Amniotic epithelial cell (primary cell): Measurements from ENCODE around the gene OGFR.

ENCODE experiments used
- DNase-seq: peaks from one replicate; pipeline ENCODE4 v3.0.0-alpha.2; 2010; ENCODE audit warnings: low read depth

Gene OGFR

DNA sequence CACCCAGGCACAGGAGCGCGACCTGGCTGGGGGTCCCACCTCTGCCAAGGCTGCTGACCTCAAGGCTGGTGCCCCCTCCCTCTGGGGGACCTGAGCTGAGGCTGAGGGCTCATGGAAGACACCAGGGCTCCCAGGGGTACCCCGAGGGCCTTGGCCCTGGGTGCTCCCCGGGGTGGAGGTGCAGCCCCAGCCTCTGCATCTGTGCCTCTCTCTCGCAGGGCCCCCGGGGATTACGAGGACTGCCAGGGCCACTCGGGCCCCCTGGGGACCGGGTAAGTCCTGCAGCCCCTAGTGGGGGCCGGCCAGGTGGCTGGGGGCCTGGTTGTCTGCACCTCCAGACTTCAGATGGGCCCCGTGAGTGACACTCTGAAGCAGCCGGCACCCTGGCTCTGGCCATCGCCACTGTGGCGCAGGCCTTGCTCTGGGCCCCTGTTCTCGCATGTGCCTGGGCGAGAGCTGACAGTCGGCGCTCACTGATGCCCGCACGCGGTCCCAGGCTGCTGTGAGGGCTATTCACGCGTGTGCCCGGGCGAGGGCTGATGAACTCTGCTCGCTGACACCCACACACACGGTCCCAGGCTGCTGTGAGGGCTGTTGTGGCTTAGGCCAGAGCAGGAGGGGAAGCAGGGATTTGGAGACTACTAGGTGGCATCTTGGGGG lies 21.5 kb downstream of the OGFR start:
- no peak for DNase-seq

GRCh38 chr20:62826646-62827310 lies 22.1 kb downstream of the OGFR start:
- no peak for DNase-seq

DNA sequence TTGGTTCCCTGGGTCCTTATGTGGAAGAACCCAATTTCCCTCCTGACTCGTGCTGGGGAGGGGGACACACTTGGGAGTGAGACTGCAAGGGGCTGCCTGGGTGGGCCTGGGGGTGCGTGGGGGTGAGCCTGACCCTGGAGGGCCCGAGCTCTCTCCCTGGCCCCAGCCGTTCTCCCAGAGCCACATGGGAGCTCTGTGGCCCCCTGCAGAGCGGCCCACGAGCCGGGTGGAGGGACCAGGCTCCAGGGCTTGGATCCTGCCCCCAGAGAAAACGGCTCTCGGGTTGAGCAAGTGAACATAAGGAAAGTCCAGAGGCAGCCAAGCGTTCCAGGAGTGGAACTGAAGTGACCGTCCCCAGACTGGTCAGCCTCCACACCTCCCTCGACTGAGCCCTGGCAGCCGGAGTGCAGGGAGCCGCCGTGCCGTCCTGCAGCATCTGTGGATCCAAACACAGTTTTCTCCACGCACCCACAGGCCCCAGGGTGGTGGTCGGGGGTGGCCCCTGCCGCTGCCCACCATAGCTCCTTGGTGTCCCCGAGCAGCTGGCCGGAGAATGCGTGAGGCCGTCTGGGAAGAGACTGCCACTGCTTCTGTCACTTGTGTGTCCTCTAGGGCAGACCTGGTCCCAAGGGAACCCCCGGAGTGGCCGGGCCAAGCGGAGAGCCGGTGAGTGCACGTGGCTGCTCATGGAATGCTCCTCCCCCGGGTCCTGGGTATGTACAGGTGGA lies 22.8 kb downstream of the OGFR start:
- no peak for DNase-seq

GRCh38 chr20:62828051-62828450 lies 23.4 kb downstream of the OGFR start:
- DNase-seq, result no peak

DNA sequence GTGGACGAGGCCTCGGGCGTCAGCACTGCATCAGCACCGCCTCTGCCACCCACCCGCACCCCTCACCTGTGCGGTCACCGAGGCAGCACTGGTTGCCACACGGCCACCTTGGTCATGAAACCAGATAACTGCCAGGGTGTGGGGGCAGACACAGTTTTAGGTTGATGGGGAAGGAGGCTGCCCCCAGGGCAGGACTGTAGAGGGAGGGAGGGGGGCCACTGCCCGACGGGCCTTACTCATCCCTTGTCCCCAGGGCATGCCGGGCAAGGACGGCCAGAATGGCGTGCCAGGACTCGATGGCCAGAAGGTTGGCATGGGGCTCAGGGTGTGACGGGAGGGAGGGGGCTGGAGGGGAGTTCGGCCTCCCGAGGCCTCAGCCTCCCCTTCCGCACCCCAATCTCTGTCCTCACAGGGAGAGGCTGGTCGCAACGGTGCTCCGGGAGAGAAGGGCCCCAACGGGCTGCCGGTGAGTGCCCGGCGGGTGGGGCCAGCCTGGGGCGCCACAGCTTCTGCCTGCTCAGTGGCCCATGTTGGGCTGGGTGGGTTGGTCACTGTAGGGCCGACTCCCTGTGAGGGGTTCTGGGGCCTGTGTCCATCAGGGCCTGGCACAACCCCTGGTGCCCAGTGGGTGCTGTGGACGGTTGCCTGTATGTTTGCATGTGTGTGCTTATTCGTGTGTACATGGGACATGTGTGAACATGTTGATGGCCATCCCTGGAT lies 24.0 kb downstream of the OGFR start:
- DNase-seq, result no peak

DNA sequence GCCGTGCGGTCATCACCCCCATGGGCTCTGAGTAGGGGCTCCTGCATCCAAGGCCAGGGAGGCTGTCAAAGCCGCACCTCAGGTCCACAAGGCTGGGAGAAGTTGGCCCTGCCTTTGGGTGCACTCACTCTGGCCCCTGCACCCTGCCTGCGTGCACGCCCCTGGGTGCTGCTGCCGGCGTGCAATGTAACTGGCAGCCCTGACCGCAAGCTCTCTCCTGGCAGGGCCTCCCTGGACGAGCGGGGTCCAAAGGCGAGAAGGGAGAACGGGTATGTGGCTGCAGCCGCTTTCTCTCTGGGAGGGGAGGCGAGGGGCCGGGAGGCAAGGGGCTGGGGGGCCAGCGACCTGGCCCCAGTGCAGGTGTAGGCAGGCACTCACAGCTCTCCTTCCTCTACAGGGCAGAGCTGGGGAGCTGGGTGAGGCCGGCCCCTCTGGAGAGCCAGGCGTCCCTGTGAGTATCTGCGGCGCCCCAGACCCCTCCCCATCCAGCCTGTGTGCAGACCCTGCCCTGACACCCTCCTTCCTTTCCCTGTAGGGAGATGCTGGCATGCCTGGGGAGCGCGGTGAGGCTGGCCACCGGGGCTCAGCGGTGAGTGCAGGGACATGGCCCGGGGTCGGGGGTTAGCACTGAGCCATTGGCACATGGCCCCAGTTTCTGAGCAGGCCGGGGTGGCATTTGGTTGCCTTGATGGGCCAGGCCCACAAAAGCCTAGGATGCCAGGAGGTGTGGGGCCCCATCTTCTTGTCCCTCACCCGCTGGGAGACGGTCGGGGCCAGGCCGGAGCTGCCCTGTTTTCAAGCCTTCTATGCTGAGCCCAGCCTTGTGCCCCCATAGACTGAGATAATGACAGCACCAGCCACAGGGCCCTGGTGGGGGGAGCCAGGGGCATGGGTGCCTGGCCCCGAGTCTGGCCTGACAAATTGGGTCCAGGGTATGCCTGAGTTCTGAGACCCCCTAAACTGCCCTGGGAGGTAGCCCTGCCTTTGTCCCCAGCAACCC lies 24.9 kb downstream of the OGFR start:
- no peak for DNase-seq

GRCh38 chr20:62830251-62830650 lies 25.6 kb downstream of the OGFR start:
- DNase-seq, result no peak

- no peak for DNase-seq
Measured at GRCh38 chr20:62830821-62831220, 26.2 kb downstream of the OGFR start.

DNA sequence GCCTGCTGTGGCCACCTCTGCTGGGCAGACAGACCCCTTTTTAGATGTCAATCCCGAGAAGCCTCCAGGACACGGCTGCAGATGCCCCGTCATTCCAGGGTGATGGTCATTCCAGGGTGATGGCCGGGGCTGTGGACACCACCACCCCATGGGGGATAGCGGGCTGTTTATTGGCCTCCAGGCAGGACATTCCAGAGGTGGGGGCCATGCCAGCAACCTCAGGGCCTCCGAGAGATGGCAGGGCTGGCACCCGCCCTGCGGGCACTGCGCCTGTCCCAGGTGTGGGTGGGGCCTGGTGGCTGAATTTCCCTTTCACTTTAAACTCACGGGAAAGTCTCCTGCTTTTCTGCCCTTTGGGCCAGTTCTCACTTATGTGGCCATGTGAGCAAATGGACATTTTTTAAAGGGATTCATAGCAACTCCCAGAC lies 26.7 kb downstream of the OGFR start:
- DNase-seq, result no peak

- no peak for DNase-seq
Measured at GRCh38 chr20:62831854-62832211, 27.2 kb downstream of the OGFR start.

DNA sequence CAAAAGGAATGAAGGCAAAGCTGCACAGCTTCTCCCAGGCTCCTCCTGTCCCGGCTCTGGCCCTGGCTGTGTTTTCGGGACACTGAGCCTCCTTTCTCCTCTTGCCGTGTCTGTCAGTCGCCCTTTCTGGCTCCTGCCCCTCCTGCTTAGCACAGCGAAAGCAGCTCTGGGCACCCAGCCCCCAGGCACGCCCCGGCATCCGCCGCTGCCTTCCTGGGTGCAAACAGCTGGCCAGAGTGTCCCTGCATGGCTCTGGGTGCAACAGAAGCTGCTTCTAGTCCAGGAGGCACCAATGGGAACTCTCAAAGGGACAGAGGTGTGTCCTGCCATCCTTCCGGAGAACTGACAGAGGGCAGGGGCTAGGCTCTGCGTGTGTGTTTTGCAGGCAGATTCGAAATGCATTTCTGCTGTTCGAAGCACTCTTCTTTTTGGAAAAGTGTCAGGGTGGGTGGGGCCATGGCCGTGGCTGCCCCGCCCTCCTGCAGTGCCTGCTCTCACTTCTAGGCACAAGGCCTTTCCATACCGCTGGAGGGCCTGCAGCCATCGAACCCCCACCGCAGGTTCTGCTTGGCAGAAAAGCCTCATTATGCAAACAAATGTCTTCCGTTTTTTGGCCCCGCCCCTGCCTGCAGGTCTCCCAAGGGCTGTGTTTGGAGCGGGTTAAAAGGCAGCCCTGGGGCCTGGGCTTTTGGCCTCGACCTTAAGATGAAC lies 27.7 kb downstream of the OGFR start:
- DNase-seq, result no peak

GRCh38 chr20:62832951-62833391 lies 28.3 kb downstream of the OGFR start:
- no peak for DNase-seq

- no peak for DNase-seq
Measured at GRCh38 chr20:62834967-62835730, 30.5 kb downstream of the OGFR start.

GRCh38 chr20:62835931-62836861 lies 31.6 kb downstream of the OGFR start:
- DNase-seq, result peak; percentile 73

- DNase-seq, result no peak
Measured at GRCh38 chr20:62836967-62837490, 32.4 kb downstream of the OGFR start.

DNA sequence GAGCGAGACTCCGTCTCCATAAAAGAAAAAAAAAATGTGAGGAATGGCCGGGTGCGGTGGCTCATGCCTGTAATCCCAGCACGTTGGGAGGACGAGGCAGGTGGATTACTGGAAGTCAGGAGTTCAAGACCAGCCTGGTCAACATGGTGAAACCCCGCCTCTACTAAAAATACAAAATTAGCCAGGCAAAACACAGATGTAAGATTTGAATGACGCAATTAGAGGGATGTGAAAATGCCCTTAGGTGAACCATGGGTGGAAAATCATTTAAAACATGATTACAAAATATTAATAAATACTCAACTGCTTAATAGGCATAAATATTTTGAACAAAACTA lies 33.1 kb downstream of the OGFR start:
- no peak for DNase-seq

GRCh38 chr20:62838128-62838891 lies 33.7 kb downstream of the OGFR start:
- peak; percentile 88 for DNase-seq

GRCh38 chr20:62839261-62839660 lies 34.6 kb downstream of the OGFR start:
- no peak for DNase-seq
